ENCODE results near the gene RASSF7. TPM values are rescaled to one million over a fixed set of nuclear protein-coding genes. Genes with fewer than 3 reads are reported as not detected.

The RASSF7 gene
- total RNA-seq, 2 donors from 2014 or later: 22.7 to 37.7 TPM

DNA sequence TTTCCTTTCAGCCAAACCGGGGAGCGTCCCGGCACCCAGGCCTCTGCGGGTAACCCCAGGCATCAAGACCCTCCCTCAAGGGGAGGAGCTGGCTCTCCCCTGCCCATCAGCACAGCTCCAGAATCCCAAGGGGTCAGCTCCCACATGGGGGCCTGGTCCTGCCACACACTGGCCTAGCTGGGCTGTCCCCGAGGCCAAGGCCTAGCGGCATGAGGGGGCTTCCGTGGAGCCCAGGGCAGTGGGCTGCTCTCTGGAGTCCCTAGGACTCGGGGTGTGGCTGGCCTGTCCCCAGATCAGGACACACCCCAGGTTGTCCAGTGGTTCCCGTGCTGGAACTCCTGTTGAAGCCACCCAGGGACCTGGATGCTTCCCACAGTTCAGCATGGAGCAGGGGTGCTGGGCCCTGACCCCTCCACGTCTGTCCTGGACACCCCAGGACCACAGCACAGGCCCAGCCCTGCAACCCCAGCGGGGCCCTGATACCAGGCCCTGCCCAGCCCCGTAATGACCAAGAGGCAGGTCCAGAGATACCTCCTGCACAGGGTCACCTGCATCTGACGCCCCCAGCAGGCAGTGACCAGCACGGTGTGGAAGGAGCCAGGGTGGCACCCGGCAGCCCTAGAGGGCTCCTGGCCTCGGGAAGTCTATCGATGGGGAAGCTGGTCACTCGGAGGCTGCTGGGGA is 30.9 kb upstream of the RASSF7 start:
- H3K4me1 Mint-ChIP-seq: no peaks in the 10 kb centered on the region
- no peaks in the 10 kb centered on the region for H3K27me3 Mint-ChIP-seq
- no peak overlapping the region for H3K27ac Mint-ChIP-seq
- H3K4me3 Mint-ChIP-seq: no peak overlapping the region
- H3K36me3 Mint-ChIP-seq (ENCODE audit: low read depth): peaks cover 14% of the 10 kb centered on the region
- H3K9me3 Mint-ChIP-seq: no peaks in the 10 kb centered on the region
- ATAC-seq (replicated peaks): no peak

DNA sequence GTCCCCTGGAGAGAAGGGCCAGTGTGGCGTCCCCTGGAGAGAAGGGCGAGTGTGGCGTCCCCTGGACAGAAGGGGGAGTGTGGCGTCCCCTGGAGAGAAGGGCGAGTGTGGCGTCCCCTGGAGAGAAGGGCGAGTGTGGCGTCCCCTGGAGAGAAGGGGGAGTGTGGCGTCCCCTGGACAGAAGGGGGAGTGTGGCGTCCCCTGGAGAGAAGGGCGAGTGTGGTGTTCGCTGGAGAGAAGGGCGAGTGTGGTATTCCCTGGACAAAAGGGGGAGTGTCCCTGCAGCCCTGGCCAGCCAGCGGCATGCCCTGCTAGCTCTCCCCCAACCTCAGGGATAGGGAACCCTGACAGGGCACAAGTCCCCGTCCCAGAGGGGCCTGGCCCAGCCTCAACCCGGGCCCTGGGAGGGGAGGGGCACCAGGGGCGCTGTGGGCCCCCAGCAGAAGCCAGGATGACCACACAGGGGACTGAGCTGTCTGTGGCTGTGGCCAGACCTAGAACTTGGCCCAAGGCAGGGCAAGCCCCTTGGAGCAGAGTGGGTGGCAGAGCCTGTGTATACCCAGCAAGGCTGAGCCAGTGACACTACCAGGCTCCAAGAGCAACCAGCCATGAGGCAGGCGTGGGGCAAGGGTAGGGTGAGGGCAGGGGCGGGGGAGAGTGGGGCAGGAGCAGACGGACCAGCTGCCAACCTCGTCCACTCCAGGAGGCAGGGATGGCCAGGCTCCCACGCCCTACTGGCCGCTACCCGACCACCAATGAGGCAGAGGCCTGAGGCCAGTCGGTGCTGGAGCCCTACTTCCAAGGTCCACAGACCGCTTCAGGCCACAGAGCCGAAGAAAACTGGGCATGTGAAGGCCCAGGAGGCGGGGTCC is 29.6 kb upstream of the RASSF7 start:
- Mint-ChIP-seq H3K4me1 (no peaks in the 10 kb centered on the region), H3K27ac (no peak overlapping the region), H3K36me3 (ENCODE audit: low read depth) (peaks cover 14% of the 10 kb centered on the region), H3K9me3 (no peaks in the 10 kb centered on the region), H3K4me3 (no peak overlapping the region), H3K27me3 (no peaks in the 10 kb centered on the region)
- ATAC-seq (replicated peaks): no peak

GRCh38 chr11:531919-532526 is 28.7 kb upstream of the RASSF7 start:
- no peak for ATAC-seq (replicated peaks)
- Mint-ChIP-seq H3K4me1 (no peaks in the 10 kb centered on the region), H3K4me3 (no peak overlapping the region), H3K27ac (peak overlapping the region; percentile 48), H3K9me3 (no peaks in the 10 kb centered on the region), H3K36me3 (ENCODE audit: low read depth) (peaks cover 14% of the 10 kb centered on the region), H3K27me3 (no peaks in the 10 kb centered on the region)

DNA sequence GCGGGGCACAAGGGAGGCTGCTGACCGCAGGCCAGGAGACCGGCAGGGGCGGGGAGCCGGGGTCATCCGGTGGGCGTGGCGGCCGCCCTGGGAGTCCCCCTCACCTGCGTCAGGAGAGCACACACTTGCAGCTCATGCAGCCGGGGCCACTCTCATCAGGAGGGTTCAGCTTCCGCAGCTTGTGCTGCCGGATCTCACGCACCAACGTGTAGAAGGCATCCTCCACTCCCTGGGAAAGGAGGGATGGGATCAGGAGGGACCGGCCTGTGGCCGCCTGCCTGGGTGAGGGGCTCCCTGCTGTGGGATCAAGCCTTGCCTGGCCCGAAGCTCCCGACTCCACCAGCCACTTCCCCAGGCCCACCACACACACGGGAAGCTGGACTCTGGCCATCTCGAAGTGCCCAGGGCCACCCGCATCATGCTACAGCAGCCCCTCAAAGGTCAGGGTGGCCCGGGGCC is 28.2 kb upstream of the RASSF7 start:
- Mint-ChIP-seq H3K36me3 (ENCODE audit: low read depth) (peaks cover 14% of the 10 kb centered on the region), H3K27ac (no peak overlapping the region), H3K4me3 (no peak overlapping the region), H3K4me1 (no peaks in the 10 kb centered on the region), H3K27me3 (no peaks in the 10 kb centered on the region), H3K9me3 (no peaks in the 10 kb centered on the region)
- no peak for ATAC-seq (replicated peaks)

- Mint-ChIP-seq H3K27me3 (no peaks in the 10 kb centered on the region), H3K4me1 (no peaks in the 10 kb centered on the region)
Observed at GRCh38 chr11:532986-533585, 27.7 kb upstream of the RASSF7 start.

DNA sequence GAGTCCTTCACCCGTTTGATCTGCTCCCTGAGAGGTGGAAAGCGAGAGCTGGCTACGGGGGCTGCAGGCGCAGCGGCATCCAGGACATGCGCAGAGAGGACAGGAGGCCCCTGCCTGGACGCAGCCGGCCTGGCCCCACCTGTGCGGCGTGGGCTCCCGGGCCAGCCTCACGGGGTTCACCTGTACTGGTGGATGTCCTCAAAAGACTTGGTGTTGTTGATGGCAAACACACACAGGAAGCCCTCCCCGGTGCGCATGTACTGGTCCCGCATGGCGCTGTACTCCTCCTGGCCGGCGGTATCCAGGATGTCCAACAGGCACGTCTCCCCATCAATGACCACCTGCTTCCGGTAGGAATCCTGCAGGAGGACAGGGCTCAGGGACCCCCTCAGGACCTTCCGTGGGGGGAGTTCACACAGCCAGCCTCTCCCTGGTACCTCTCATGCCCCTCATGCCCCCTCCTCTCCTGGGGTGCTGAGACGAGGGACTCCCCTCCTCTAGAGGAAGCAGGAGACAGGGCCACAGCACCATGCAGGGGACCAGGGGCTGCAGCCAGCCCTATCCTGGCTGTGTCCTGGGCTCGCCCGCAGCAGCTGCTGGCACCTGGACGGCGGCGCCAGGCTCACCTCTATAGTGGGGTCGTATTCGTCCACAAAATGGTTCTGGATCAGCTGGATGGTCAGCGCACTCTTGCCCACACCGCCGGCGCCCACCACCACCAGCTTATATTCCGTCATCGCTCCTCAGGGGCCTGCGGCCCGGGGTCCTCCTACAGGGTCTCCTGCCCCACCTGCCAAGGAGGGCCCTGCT is 27.0 kb upstream of the RASSF7 start:
- peaks cover 14% of the 10 kb centered on the region for H3K36me3 Mint-ChIP-seq (ENCODE audit: low read depth)
- no peak for ATAC-seq (replicated peaks)
- no peak overlapping the region for H3K27ac Mint-ChIP-seq
- H3K9me3 Mint-ChIP-seq: no peaks in the 10 kb centered on the region
- H3K4me1 Mint-ChIP-seq: no peaks in the 10 kb centered on the region
- H3K27me3 Mint-ChIP-seq: no peaks in the 10 kb centered on the region
- H3K4me3 Mint-ChIP-seq: peak overlapping the region; percentile 57

More at GRCh38 chr11:532986-533585, 27.7 kb upstream of the RASSF7 start:
- Mint-ChIP-seq H3K9me3 (no peaks in the 10 kb centered on the region), H3K27ac (no peak overlapping the region), H3K4me3 (no peak overlapping the region), H3K36me3 (ENCODE audit: low read depth) (peaks cover 14% of the 10 kb centered on the region)
- no peak for ATAC-seq (replicated peaks)

DNA sequence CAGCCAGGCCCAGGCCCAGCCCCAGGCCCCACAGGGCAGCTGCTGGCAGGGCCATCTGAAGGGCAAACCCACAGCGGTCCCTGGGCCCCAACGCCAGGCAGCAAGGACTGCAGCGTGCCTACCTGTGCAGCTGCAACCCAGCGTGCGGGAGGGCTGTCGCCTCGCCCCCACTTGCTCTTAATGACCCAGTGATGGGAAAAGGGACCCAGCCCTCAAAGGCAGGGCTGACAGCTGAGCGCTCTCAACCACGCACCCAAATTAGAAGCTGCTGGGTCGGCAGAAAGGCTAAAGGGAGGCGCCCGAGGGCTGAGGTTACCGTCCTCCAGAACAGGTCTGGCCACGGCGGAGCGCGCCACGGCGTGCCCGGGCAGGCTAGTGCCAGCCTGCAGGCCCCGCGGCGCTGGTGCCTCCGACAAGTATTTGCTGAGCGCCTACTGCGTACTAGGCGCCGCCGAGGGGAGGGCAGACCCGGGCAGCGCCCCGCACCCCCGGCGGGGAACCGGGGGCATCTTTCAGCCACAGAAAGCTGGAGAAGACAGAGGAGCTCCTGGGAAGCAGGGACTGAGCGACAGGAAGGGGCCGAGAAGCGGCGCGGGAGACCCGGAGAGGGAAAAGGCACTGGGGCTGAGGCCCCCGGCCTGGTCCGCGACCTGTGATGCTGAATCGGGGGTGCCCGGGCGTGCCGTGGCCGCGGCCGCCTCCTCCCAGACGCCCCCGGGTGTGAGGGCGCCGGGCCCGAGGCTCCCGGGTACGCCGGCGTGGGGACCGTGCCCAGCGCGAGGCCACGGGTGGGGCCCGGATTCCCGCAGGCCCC is 26.2 kb upstream of the RASSF7 start:
- peak; percentile 1 for ATAC-seq (replicated peaks)
- Mint-ChIP-seq H3K36me3 (ENCODE audit: low read depth) (peaks cover 14% of the 10 kb centered on the region), H3K4me1 (no peaks in the 10 kb centered on the region), H3K4me3 (peak overlapping the region; percentile 57), H3K27ac (no peak overlapping the region), H3K9me3 (no peaks in the 10 kb centered on the region), H3K27me3 (no peaks in the 10 kb centered on the region)

GRCh38 chr11:535210-535518 is 25.6 kb upstream of the RASSF7 start:
- no peaks in the 10 kb centered on the region for H3K4me1 Mint-ChIP-seq
- no peak overlapping the region for H3K27ac Mint-ChIP-seq
- peak; percentile 19 for ATAC-seq (replicated peaks)
- peaks cover 14% of the 10 kb centered on the region for H3K36me3 Mint-ChIP-seq (ENCODE audit: low read depth)
- no peaks in the 10 kb centered on the region for H3K9me3 Mint-ChIP-seq
- no peaks in the 10 kb centered on the region for H3K27me3 Mint-ChIP-seq
- no peak overlapping the region for H3K4me3 Mint-ChIP-seq

- Mint-ChIP-seq H3K36me3 (ENCODE audit: low read depth) (peaks cover 14% of the 10 kb centered on the region), H3K27ac (peak within 1 kb of the TSS; percentile 90), H3K4me1 (no peaks in the 10 kb centered on the region), H3K4me3 (peak within 1 kb of the TSS; percentile 85), H3K9me3 (no peaks in the 10 kb centered on the region), H3K27me3 (no peaks in the 10 kb centered on the region)
- ATAC-seq (replicated peaks): peak; percentile 93
Observed at GRCh38 chr11:535519-536454, 25.0 kb upstream of the RASSF7 start, which contains the start of gene HRAS. Gene HRAS, minus strand, starts transcription at chr11:535576.

- ATAC-seq (replicated peaks): peak; percentile 46
- peaks cover 10% of the 10 kb centered on the region for H3K36me3 Mint-ChIP-seq (ENCODE audit: low read depth)
- no peaks in the 10 kb centered on the region for H3K27me3 Mint-ChIP-seq
- H3K27ac Mint-ChIP-seq: peak within 1 kb of the TSS; percentile 90
- peak within 1 kb of the TSS; percentile 85 for H3K4me3 Mint-ChIP-seq
- H3K9me3 Mint-ChIP-seq: no peaks in the 10 kb centered on the region
- no peaks in the 10 kb centered on the region for H3K4me1 Mint-ChIP-seq
Observed at GRCh38 chr11:536841-537621, 23.7 kb upstream of the RASSF7 start, which contains the start of gene LRRC56. Gene LRRC56, plus strand, starts transcription at chr11:537527. Its CDS starts 3,158 bp downstream, at chr11:540685.

DNA sequence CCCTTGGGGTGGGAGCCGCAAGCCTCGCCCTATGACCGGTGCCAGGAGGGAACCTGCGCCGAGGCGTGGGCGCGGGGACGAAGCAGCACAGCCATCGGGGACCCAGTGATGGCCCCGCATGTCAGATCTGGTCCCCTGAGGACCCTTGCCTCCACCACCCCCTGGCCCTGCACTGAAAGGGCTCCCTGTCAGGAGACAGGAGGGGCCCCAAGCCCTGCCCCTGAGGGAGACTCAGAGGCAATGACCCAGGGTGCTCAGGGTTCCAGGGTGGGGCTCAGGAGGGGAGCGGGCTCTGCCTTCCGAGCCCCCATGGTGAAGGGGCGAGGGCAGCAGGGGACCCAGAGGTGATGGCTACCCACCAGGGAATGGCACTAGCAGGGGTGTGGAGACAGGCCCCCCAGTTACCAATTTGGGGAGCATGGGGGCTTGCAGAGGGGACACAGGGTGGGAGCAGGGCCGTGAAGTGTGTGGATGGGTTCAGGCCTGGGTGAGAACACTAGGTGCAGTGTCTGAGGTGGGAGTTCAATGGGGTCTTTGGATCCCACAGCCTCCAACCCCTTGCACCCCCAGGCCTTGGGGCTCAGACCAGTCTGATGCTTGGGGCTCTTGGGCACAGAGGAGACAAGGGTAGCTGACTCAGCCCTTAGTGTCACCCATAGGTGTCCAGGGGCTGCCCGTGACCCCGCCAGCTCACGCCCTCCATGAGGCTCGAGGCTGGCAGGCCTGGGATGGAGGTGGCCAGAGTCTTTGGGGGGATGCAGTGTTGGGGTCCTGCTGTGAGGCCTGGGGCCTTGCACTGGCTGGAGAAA is 22.9 kb upstream of the RASSF7 start:
- ATAC-seq (replicated peaks): no peak

More for the DNA sequence above, 22.9 kb upstream of the RASSF7 start:
- Mint-ChIP-seq H3K36me3 (ENCODE audit: low read depth) (peaks cover 5% of the 10 kb centered on the region), H3K4me3 (peak overlapping the region; percentile 85), H3K9me3 (no peaks in the 10 kb centered on the region), H3K27ac (peak overlapping the region; percentile 36), H3K4me1 (no peaks in the 10 kb centered on the region), H3K27me3 (no peaks in the 10 kb centered on the region)

Data from activated T-helper 17 cell treated with anti-CD3 and anti-CD28 coated beads, Interleukin-2, amount 50 U/mL, for 72 hours (primary cell).